Measurements from ENCODE around the gene XRCC4. TPM values are rescaled to one million over a fixed set of nuclear protein-coding genes. Genes with fewer than 3 reads are reported as not detected.

XRCC4 gene
- total RNA-seq = 10 to 100 TPM; 10.6 to 17.3 TPM
- polyA plus RNA-seq (2013, experiment 1 of 2) = 15.7 TPM
- 15.4 TPM for polyA plus RNA-seq (2013, experiment 2 of 2)
- long read RNA-seq, experiment 1, partial matches to known transcripts = 7 of 10 reads
- long read RNA-seq, experiment 1, other reads (novel, unspliced or antisense) = 1 of 10 reads
- long read RNA-seq, experiment 2, transcript XRCC4-202 (8 exons, 1,579 nt) = major isoform, 7 of 17 reads
- long read RNA-seq, experiment 2, partial matches to known transcripts = 2 of 17 reads
- long read RNA-seq, experiment 2, other reads (novel, unspliced or antisense) = 4 of 17 reads
- long read RNA-seq, experiment 3, transcript XRCC4-202 (8 exons, 1,579 nt) = minor isoform, 10 of 36 reads
- long read RNA-seq, experiment 3, transcript XRCC4-203 (8 exons, 1,530 nt) = major isoform, 13 of 36 reads
- long read RNA-seq, experiment 3, partial matches to known transcripts = 8 of 36 reads
- long read RNA-seq, experiment 3, other reads (novel, unspliced or antisense) = 1 of 36 reads
- long read RNA-seq, experiment 4, transcript XRCC4-206 (8 exons, 1,243 nt) = minor isoform, 7 of 55 reads
- long read RNA-seq, experiment 4, transcript XRCC4-205 (8 exons, 1,636 nt) = minor isoform, 13 of 55 reads
- long read RNA-seq, experiment 4, transcript XRCC4-202 (8 exons, 1,579 nt) = major isoform, 27 of 55 reads
- long read RNA-seq, experiment 4, partial matches to known transcripts = 5 of 55 reads
- long read RNA-seq, experiment 4, other reads (novel, unspliced or antisense) = 3 of 55 reads

DNA sequence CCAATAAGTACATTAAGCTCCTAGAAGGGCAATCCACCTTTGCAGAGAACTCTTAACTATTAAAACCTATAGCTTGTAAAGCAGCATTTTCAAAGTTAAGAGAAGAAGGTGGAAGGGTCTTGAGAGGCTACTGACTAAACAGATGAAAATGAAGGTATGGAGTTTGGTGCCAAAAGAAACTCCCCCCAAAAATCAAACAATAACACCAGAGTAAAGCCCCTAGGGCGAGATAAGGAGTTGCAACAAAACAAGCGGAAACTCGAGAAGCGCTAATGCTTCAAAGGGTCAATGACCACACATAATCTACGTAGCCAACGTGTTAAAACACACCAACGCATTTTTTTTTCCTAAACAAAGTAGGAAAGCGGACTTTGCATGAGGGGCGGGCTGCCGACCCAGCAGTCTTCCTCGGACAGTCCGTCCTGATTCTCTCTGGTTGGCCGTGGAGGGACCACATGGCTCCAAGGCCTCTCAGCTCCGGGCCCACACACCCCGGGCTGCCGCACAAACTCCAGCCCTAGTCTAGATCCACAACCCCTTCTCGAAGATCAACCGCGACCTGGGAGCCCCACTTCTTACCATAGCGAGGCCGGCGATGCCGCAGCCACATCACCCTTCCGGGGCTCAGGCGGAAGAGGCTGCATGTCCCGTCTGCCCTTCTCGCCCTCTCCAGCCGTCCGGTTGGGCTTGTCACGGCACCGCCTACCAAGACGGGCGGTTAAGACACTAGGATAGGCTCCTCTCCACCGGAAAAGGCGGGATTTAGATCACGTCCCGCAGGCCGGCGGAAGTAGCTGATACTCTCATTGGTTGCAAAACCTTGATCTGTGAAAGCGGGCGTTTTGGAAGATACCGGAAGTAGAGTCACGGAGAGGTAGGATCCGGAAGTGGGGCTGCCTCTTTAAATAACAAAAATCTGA lies at the start of gene XRCC4, which contains the start of gene TMEM167A:
Gene XRCC4 (plus strand): TSS at position 806 of the 920 bp plus-strand sequence. CDS start 27,373 bp downstream, outside the sequence.
Gene TMEM167A (minus strand): TSS at position 653 of the 920 bp plus-strand sequence. CDS start 71 bp downstream, at position 582.
- H3K36me3 ChIP-seq (ENCODE audit: control insufficient read depth, insufficient read depth, low read length) = peaks cover 19% of the 10 kb centered on the region
- 0% methylated on average over 16 to 44 of the region's 44 CpGs for WGBS, 2 experiments (ENCODE audit: insufficient coverage in 1 of 2, insufficient read length in 1 of 2)
- H3K27me3 Mint-ChIP-seq (ENCODE audit: insufficient read depth) = no peaks in the 10 kb centered on the region

DNA sequence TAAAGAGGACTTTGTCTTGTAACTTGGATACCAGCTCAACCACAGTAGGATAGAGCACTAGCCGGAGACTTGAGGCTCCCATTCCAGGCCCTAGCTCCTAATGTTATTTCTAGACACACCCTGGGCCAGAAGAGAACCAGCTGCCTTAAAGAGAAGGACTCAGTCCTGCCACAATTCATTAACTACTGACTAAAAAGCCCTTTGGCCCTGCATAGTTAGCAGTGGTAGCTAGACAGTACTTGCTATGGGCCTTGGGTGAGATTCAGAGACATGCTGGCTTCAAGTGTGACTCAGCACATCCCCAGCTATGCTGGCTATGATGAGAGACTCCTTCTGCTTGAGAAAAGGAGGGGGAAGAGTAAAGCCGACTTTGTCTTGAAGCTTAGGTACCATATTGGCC lies 47.4 kb upstream of the XRCC4 start:
- H3K9me3 ChIP-seq (ENCODE audit: control insufficient read depth, low read length) = no peaks in the 10 kb centered on the region
- Mint-ChIP-seq H3K4me3 (no peak overlapping the region), H3K9me3 (no peaks in the 10 kb centered on the region), H3K27me3 (ENCODE audit: insufficient read depth) (peaks cover 6% of the 10 kb centered on the region), H3K36me3 (ENCODE audit: low read depth) (no peaks in the 10 kb centered on the region), H3K27ac (no peak overlapping the region), H3K4me1 (peaks cover 24% of the 10 kb centered on the region)
- no peaks in the 10 kb centered on the region for H3K36me3 ChIP-seq (ENCODE audit: control insufficient read depth, insufficient read depth, low read length)
- no peaks in the 10 kb centered on the region for H3K27me3 ChIP-seq (ENCODE audit: control insufficient read depth, insufficient read depth, low read length, poor library complexity, severe bottlenecking)
- no peaks in the 10 kb centered on the region for H3K4me1 ChIP-seq (ENCODE audit: control insufficient read depth, insufficient read depth, low read length)
- no peak for DNase-seq
- H3K9ac ChIP-seq (ENCODE audit: extremely low read depth, low read length, poor library complexity, severe bottlenecking) = no peak overlapping the region
- TF ChIP-seq, protein P1, sequence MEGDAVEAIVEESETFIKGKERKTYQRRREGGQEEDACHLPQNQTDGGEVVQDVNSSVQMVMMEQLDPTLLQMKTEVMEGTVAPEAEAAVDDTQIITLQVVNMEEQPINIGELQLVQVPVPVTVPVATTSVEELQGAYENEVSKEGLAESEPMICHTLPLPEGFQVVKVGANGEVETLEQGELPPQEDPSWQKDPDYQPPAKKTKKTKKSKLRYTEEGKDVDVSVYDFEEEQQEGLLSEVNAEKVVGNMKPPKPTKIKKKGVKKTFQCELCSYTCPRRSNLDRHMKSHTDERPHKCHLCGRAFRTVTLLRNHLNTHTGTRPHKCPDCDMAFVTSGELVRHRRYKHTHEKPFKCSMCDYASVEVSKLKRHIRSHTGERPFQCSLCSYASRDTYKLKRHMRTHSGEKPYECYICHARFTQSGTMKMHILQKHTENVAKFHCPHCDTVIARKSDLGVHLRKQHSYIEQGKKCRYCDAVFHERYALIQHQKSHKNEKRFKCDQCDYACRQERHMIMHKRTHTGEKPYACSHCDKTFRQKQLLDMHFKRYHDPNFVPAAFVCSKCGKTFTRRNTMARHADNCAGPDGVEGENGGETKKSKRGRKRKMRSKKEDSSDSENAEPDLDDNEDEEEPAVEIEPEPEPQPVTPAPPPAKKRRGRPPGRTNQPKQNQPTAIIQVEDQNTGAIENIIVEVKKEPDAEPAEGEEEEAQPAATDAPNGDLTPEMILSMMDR (conservative IDR thresholded peaks at IDR 0.05) = no peak
- H3K4me3 ChIP-seq (ENCODE audit: low read length) = no peak overlapping the region
- no peak overlapping the region for H3K27ac ChIP-seq (ENCODE audit: low read depth, low read length)
- 89 to 100% methylated on average over 1 to 2 of the region's 2 CpGs for WGBS, 2 experiments (ENCODE audit: insufficient coverage in 1 of 2, insufficient read length in 1 of 2)

More for the DNA sequence above, at the start of gene XRCC4, which contains the start of gene TMEM167A:
- peak within 1 kb of the TSS; percentile 90 for H3K9ac ChIP-seq (ENCODE audit: extremely low read depth, low read length, poor library complexity, severe bottlenecking)
- H3K4me3 Mint-ChIP-seq = peak within 1 kb of the TSS; percentile 100
- no peaks in the 10 kb centered on the region for H3K9me3 Mint-ChIP-seq
- no peaks in the 10 kb centered on the region for H3K27me3 ChIP-seq (ENCODE audit: control insufficient read depth, insufficient read depth, low read length, poor library complexity, severe bottlenecking)
- DNase-seq = peak; percentile 98
- peak within 1 kb of the TSS; percentile 66 for H3K27ac ChIP-seq (ENCODE audit: low read depth, low read length)
- peak within 1 kb of the TSS; percentile 100 for H3K27ac Mint-ChIP-seq
- peaks cover 22% of the 10 kb centered on the region for H3K36me3 Mint-ChIP-seq (ENCODE audit: low read depth)
- no peaks in the 10 kb centered on the region for H3K4me1 ChIP-seq (ENCODE audit: control insufficient read depth, insufficient read depth, low read length)
- peaks cover 38% of the 10 kb centered on the region for H3K4me1 Mint-ChIP-seq
- H3K9me3 ChIP-seq (ENCODE audit: control insufficient read depth, low read length) = no peaks in the 10 kb centered on the region
- TF ChIP-seq, protein P1 (conservative IDR thresholded peaks at IDR 0.05) = no peak
- peak within 1 kb of the TSS; percentile 93 for H3K4me3 ChIP-seq (ENCODE audit: low read length)

DNA sequence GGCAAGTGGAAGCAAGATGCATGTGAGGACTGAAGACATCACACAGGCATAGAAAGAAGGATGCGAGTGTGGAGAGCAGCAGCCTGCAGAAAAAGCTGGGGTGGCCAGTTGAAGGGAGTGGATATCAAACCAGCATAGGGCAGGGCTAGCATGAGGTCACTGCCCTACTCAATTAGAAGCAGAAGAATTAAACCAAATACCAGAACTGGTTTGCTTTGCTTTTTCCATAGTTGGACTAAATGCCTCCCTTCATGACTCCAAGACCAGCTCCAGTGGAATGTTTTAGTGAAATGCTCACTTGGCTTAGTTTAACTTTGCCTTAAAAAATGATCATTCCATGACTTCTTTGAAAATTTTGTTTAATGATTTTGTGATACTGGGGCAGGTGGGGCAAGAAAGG lies 46.0 kb upstream of the XRCC4 start:
- H3K4me3 ChIP-seq (ENCODE audit: low read length) = no peak overlapping the region
- no peaks in the 10 kb centered on the region for H3K9me3 ChIP-seq (ENCODE audit: control insufficient read depth, low read length)
- H3K27me3 ChIP-seq (ENCODE audit: control insufficient read depth, insufficient read depth, low read length, poor library complexity, severe bottlenecking) = no peaks in the 10 kb centered on the region
- H3K27ac Mint-ChIP-seq = no peak overlapping the region
- H3K9me3 Mint-ChIP-seq = no peaks in the 10 kb centered on the region
- H3K36me3 ChIP-seq (ENCODE audit: control insufficient read depth, insufficient read depth, low read length) = no peaks in the 10 kb centered on the region
- DNase-seq = no peak
- H3K4me1 ChIP-seq (ENCODE audit: control insufficient read depth, insufficient read depth, low read length) = no peaks in the 10 kb centered on the region
- H3K4me3 Mint-ChIP-seq = no peak overlapping the region
- TF ChIP-seq, protein P1 (conservative IDR thresholded peaks at IDR 0.05) = no peak
- peaks cover 6% of the 10 kb centered on the region for H3K27me3 Mint-ChIP-seq (ENCODE audit: insufficient read depth)
- H3K4me1 Mint-ChIP-seq = peaks cover 15% of the 10 kb centered on the region
- WGBS, 2 experiments (ENCODE audit: insufficient coverage in 1 of 2, insufficient read length in 1 of 2) = 82 to 86% methylated on average over 1 of the region's 1 CpG
- no peaks in the 10 kb centered on the region for H3K36me3 Mint-ChIP-seq (ENCODE audit: low read depth)
- H3K9ac ChIP-seq (ENCODE audit: extremely low read depth, low read length, poor library complexity, severe bottlenecking) = no peak overlapping the region
- H3K27ac ChIP-seq (ENCODE audit: low read depth, low read length) = no peak overlapping the region

Data from endodermal cell (in vitro differentiated cells).